Rectal smooth muscle tissue (tissue), 1 donor: Measurements from ENCODE around the gene TMEM120B.
"Not testable (repeated sequence)": the region's sequence is repeated elsewhere in the genome, so short reads cannot be mapped to it uniquely, and the experiment has no call there.

Source experiments
- H3K27ac ChIP-seq: one replicate; pipeline ENCODE4 v1.7.0; 2013; ENCODE audit warnings: low read depth, low read length, inconsistent platforms
- H3K27me3 ChIP-seq: one replicate; pipeline ENCODE4 v1.7.0; 2013; ENCODE audit warnings: low read length; ENCODE audit not compliant: control insufficient read depth, insufficient read depth
- H3K36me3 ChIP-seq: one replicate; pipeline ENCODE4 v1.7.0; 2013; ENCODE audit warnings: low read length; ENCODE audit not compliant: control insufficient read depth, insufficient read depth
- H3K4me1 ChIP-seq: one replicate; pipeline ENCODE4 v1.7.0; 2013; ENCODE audit warnings: low read length; ENCODE audit not compliant: control insufficient read depth, insufficient read depth
- H3K4me3 ChIP-seq: one replicate; pipeline ENCODE4 v1.7.0; 2013; ENCODE audit warnings: low read length
- H3K9ac ChIP-seq: one replicate; pipeline ENCODE4 v1.7.0; 2013; ENCODE audit warnings: low read length

Gene TMEM120B

GRCh38 chr12:121713257-121713777 lies 765 bp downstream of the TMEM120B start:
- Histone ChIP-seq H3K27me3 (no peaks in the 10 kb centered on the region), H3K9ac (no peak overlapping the region), H3K36me3 (no peaks in the 10 kb centered on the region), H3K4me3 (peak overlapping the region; percentile 76), H3K4me1 (peaks cover 7% of the 10 kb centered on the region), H3K27ac (no peak overlapping the region)

GRCh38 chr12:121713793-121714192 lies 1.2 kb downstream of the TMEM120B start:
- H3K36me3 ChIP-seq: no peaks in the 10 kb centered on the region
- H3K4me1 ChIP-seq: peaks cover 7% of the 10 kb centered on the region
- H3K9ac ChIP-seq: no peak overlapping the region
- H3K27ac ChIP-seq: no peak overlapping the region
- no peaks in the 10 kb centered on the region for H3K27me3 ChIP-seq
- peak overlapping the region; percentile 76 for H3K4me3 ChIP-seq

- not testable (repeated sequence) for H3K4me1 ChIP-seq
Observed at GRCh38 chr12:121715055-121715454, 2.5 kb downstream of the TMEM120B start.

GRCh38 chr12:121715862-121716435 lies 3.4 kb downstream of the TMEM120B start:
- Histone ChIP-seq H3K4me3 (no peak overlapping the region), H3K36me3 (no peaks in the 10 kb centered on the region), H3K27me3 (no peaks in the 10 kb centered on the region), H3K9ac (no peak overlapping the region), H3K27ac (no peak overlapping the region), H3K4me1 (peaks cover 7% of the 10 kb centered on the region)

More at GRCh38 chr12:121715055-121715454, 2.5 kb downstream of the TMEM120B start:
- not testable (repeated sequence) for H3K9ac ChIP-seq, H3K4me3 ChIP-seq, H3K36me3 ChIP-seq, H3K27ac ChIP-seq, H3K27me3 ChIP-seq

GRCh38 chr12:121717041-121717699 lies 4.6 kb downstream of the TMEM120B start:
- H3K4me3 ChIP-seq: no peak overlapping the region

GRCh38 chr12:121718653-121719239 lies 6.2 kb downstream of the TMEM120B start:
- Histone ChIP-seq H3K27ac (no peak overlapping the region), H3K36me3 (no peaks in the 10 kb centered on the region), H3K9ac (no peak overlapping the region), H3K4me1 (no peaks in the 10 kb centered on the region), H3K27me3 (no peaks in the 10 kb centered on the region), H3K4me3 (no peak overlapping the region)

More at GRCh38 chr12:121717041-121717699, 4.6 kb downstream of the TMEM120B start:
- Histone ChIP-seq H3K4me1 (peaks cover 4% of the 10 kb centered on the region), H3K27ac (no peak overlapping the region), H3K36me3 (no peaks in the 10 kb centered on the region), H3K9ac (no peak overlapping the region), H3K27me3 (no peaks in the 10 kb centered on the region)

GRCh38 chr12:121719926-121720414 lies 7.4 kb downstream of the TMEM120B start:
- H3K36me3 ChIP-seq: no peaks in the 10 kb centered on the region
- no peak overlapping the region for H3K4me3 ChIP-seq
- H3K4me1 ChIP-seq: no peaks in the 10 kb centered on the region
- H3K27ac ChIP-seq: no peak overlapping the region
- no peaks in the 10 kb centered on the region for H3K27me3 ChIP-seq
- no peak overlapping the region for H3K9ac ChIP-seq

GRCh38 chr12:121720762-121721161 lies 8.2 kb downstream of the TMEM120B start:
- H3K36me3 ChIP-seq: no peaks in the 10 kb centered on the region
- H3K27ac ChIP-seq: no peak overlapping the region
- no peaks in the 10 kb centered on the region for H3K27me3 ChIP-seq
- no peak overlapping the region for H3K9ac ChIP-seq
- H3K4me1 ChIP-seq: no peaks in the 10 kb centered on the region
- H3K4me3 ChIP-seq: no peak overlapping the region

- Histone ChIP-seq H3K36me3 (no peaks in the 10 kb centered on the region), H3K27ac (no peak overlapping the region), H3K27me3 (no peaks in the 10 kb centered on the region), H3K9ac (no peak overlapping the region), H3K4me1 (no peaks in the 10 kb centered on the region), H3K4me3 (no peak overlapping the region)
Observed at GRCh38 chr12:121722511-121722910, 10.0 kb downstream of the TMEM120B start.

- Histone ChIP-seq H3K4me1 (no peaks in the 10 kb centered on the region), H3K9ac (no peak overlapping the region), H3K27me3 (no peaks in the 10 kb centered on the region), H3K36me3 (no peaks in the 10 kb centered on the region), H3K27ac (no peak overlapping the region), H3K4me3 (no peak overlapping the region)
Observed at GRCh38 chr12:121723200-121723599, 10.6 kb downstream of the TMEM120B start.

- Histone ChIP-seq H3K36me3 (no peaks in the 10 kb centered on the region), H3K9ac (no peak overlapping the region), H3K4me3 (no peak overlapping the region), H3K27me3 (no peaks in the 10 kb centered on the region), H3K27ac (no peak overlapping the region), H3K4me1 (no peaks in the 10 kb centered on the region)
Observed at GRCh38 chr12:121724925-121725324, 12.4 kb downstream of the TMEM120B start.

- Histone ChIP-seq H3K4me1 (no peaks in the 10 kb centered on the region), H3K9ac (no peak overlapping the region), H3K36me3 (no peaks in the 10 kb centered on the region), H3K27me3 (no peaks in the 10 kb centered on the region), H3K4me3 (no peak overlapping the region), H3K27ac (no peak overlapping the region)
Observed at GRCh38 chr12:121725423-121725822, 12.9 kb downstream of the TMEM120B start.
